ENCODE data around the gene HMX1. TPM values are rescaled to one million over a fixed set of nuclear protein-coding genes. Genes with fewer than 3 reads are reported as not detected.

HMX1 gene
- total and polyA plus RNA-seq, 4 donors, result not detected

DNA sequence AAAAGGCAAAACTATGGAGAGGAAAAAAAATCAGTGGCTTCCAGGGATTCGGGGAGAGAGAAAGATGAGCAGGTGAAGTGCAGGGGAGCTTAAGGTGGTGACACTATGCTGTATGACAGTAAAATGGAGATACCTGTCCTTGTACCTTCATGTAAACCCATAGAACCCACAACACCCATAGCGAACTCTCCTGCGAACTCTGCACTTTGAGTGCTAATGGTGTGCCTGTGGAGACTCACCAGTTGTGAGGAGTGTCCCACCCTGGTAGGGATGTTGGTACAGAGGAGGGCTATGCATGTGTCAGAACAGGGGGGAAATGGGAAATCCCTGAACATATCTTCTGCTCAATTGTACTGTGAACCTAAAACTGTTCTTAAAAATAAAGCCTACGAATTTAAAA lies 42.8 kb downstream of the HMX1 start:
- intact Hi-C loops (cut with DNase I), result no loop called here

GRCh38 chr4:8821151-8821950 lies 50.3 kb downstream of the HMX1 start:
- H3K27me3 ChIP-seq (ENCODE audit: control insufficient read depth in 1 of 2, insufficient read depth in 2 of 2, low read length in 1 of 2), result no peaks in the 10 kb centered on the region
- 73 to 77% methylated on average over 21 of the region's 21 CpGs for WGBS, 2 donors
- no peaks in the 10 kb centered on the region for H3K4me1 ChIP-seq (ENCODE audit: control insufficient read depth in 1 of 2, insufficient read depth in 2 of 2, low read length in 2 of 2)
- no peak overlapping the region for H3K27ac ChIP-seq (ENCODE audit: low read depth in 1 of 2, low read length in 2 of 2)
- intact Hi-C loops (cut with DNase I), result no loop called here
- no peak overlapping the region for H3K4me3 ChIP-seq (ENCODE audit: low read length in 2 of 2)
- no peaks in the 10 kb centered on the region for H3K9me3 ChIP-seq (ENCODE audit: control insufficient read depth, low read length)
- DNase-seq (peak in 1 of 2 donors; percentile 59), ATAC-seq (ENCODE audit: low FRiP score) (no peak)
- H3K36me3 ChIP-seq (ENCODE audit: control insufficient read depth in 1 of 2, insufficient read depth in 2 of 2, low read length in 1 of 2), result no peaks in the 10 kb centered on the region

More for the DNA sequence above, 42.8 kb downstream of the HMX1 start:
- H3K4me3 ChIP-seq (ENCODE audit: low read length in 2 of 2), result no peak overlapping the region
- ATAC-seq (ENCODE audit: low FRiP score), result no peak
- 67 to 74% methylated on average over 4 of the region's 4 CpGs for WGBS, 2 donors
- no peaks in the 10 kb centered on the region for H3K4me1 ChIP-seq (ENCODE audit: control insufficient read depth in 1 of 2, insufficient read depth in 2 of 2, low read length in 2 of 2)
- H3K27me3 ChIP-seq (ENCODE audit: control insufficient read depth in 1 of 2, insufficient read depth in 2 of 2, low read length in 1 of 2), result no peaks in the 10 kb centered on the region
- peaks cover 2% of the 10 kb centered on the region for H3K9me3 ChIP-seq (ENCODE audit: control insufficient read depth, low read length)
- DNase-seq, result peak in 1 of 2 donors; percentile 28
- no peaks in the 10 kb centered on the region for H3K36me3 ChIP-seq (ENCODE audit: control insufficient read depth in 1 of 2, insufficient read depth in 2 of 2, low read length in 1 of 2)
- H3K27ac ChIP-seq (ENCODE audit: low read depth in 1 of 2, low read length in 2 of 2), result no peak overlapping the region

GRCh38 chr4:8820178-8821102 lies 51.2 kb downstream of the HMX1 start:
- intact Hi-C loops (cut with DNase I), result no loop called here
- no peak overlapping the region for H3K4me3 ChIP-seq (ENCODE audit: low read length in 2 of 2)
- 72 to 74% methylated on average over 30 of the region's 30 CpGs for WGBS, 2 donors
- H3K4me1 ChIP-seq (ENCODE audit: control insufficient read depth in 1 of 2, insufficient read depth in 2 of 2, low read length in 2 of 2), result no peaks in the 10 kb centered on the region
- no peaks in the 10 kb centered on the region for H3K36me3 ChIP-seq (ENCODE audit: control insufficient read depth in 1 of 2, insufficient read depth in 2 of 2, low read length in 1 of 2)
- H3K27ac ChIP-seq (ENCODE audit: low read depth in 1 of 2, low read length in 2 of 2), result no peak overlapping the region
- peak in 1 of 2 donors; percentile 71 for DNase-seq
- H3K27me3 ChIP-seq (ENCODE audit: control insufficient read depth in 1 of 2, insufficient read depth in 2 of 2, low read length in 1 of 2), result no peaks in the 10 kb centered on the region
- H3K9me3 ChIP-seq (ENCODE audit: control insufficient read depth, low read length), result no peaks in the 10 kb centered on the region
- ATAC-seq (ENCODE audit: low FRiP score), result peak; percentile 44

GRCh38 chr4:8819473-8820177 lies 52.0 kb downstream of the HMX1 start:
- Histone ChIP-seq H3K27me3 (ENCODE audit: control insufficient read depth in 1 of 2, insufficient read depth in 2 of 2, low read length in 1 of 2) (no peaks in the 10 kb centered on the region), H3K4me1 (ENCODE audit: control insufficient read depth in 1 of 2, insufficient read depth in 2 of 2, low read length in 2 of 2) (no peaks in the 10 kb centered on the region), H3K4me3 (ENCODE audit: low read length in 2 of 2) (no peak overlapping the region), H3K36me3 (ENCODE audit: control insufficient read depth in 1 of 2, insufficient read depth in 2 of 2, low read length in 1 of 2) (no peaks in the 10 kb centered on the region), H3K27ac (ENCODE audit: low read depth in 1 of 2, low read length in 2 of 2) (no peak overlapping the region), H3K9me3 (ENCODE audit: control insufficient read depth, low read length) (no peaks in the 10 kb centered on the region)
- intact Hi-C loops (cut with DNase I), result no loop called here
- WGBS, 2 donors, result 57 to 64% methylated on average over 19 of the region's 19 CpGs
- no peak for ATAC-seq (ENCODE audit: low FRiP score)
- peak in 1 of 2 donors; percentile 62 for DNase-seq

DNA sequence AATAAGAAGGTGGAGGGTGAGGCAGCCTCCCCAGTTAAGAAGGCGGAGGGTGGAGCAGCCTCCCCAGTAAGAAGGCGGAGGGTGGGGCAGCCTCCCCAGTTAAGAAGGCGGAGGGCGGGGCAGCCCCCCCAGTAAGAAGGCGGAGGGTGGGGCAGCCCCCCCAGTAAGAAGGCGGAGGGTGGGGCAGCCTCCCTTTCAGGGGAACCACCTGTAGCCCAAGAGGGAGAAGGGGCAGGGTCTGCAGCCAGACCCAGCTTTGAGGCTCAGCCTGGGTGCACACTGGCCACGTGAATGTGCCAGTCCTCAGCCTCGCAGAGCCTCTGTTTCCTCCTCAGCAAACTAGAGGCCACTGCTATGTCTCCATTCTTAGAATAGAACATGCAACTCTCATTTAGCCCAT lies 52.6 kb downstream of the HMX1 start:
- H3K27ac ChIP-seq (ENCODE audit: low read depth in 1 of 2, low read length in 2 of 2), result no peak overlapping the region
- ATAC-seq (ENCODE audit: low FRiP score), result no peak
- peak in 1 of 2 donors; percentile 32 for DNase-seq
- intact Hi-C loops (cut with DNase I), result no loop called here
- no peaks in the 10 kb centered on the region for H3K4me1 ChIP-seq (ENCODE audit: control insufficient read depth in 1 of 2, insufficient read depth in 2 of 2, low read length in 2 of 2)
- 57 to 77% methylated on average over 3 to 8 of the region's 8 CpGs for WGBS, 2 donors
- H3K4me3 ChIP-seq (ENCODE audit: low read length in 2 of 2), result no peak overlapping the region
- no peaks in the 10 kb centered on the region for H3K27me3 ChIP-seq (ENCODE audit: control insufficient read depth in 1 of 2, insufficient read depth in 2 of 2, low read length in 1 of 2)
- H3K9me3 ChIP-seq (ENCODE audit: control insufficient read depth, low read length), result no peaks in the 10 kb centered on the region
- H3K36me3 ChIP-seq (ENCODE audit: control insufficient read depth in 1 of 2, insufficient read depth in 2 of 2, low read length in 1 of 2), result no peaks in the 10 kb centered on the region

DNA sequence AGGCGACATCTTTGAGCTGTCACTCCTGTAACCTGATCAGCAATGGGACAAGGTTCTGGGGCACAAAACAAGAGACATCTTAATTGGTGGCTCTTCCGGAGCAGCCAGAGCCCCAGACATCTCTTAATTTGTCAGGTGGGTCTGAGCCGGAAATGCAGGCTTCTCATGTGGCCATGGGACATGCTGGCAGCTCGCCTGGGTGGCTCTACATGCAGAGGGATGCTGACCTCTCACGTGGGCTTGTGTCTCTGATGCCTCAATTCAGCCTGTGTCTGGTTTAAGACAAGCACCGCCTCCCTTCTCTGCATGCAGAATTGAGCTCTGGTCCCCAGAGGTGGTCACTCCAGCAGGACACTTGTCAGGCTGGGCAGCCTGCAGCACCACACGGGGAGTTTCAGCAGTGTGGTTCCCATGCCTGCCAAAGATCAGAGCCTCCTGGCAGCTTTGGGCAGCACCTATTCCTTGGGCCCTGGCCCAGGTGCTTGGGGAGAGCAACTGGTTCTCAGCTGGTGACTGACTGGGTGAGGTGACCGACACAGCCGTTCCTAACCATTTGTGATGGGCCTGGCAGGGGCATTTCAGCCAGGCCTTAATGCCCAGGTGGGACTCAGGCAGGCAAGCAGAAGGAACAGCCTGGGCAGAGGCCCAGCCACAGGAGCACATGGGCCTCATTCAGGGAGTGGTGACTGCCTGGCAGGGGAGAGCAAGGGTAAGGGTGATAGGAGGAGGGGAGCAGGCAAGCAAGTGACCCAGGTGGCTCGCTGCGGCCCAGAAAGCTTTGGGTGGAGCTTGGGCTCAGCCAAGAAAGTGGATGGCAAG lies 53.4 kb downstream of the HMX1 start:
- Histone ChIP-seq H3K27ac (ENCODE audit: low read depth in 1 of 2, low read length in 2 of 2) (no peak overlapping the region), H3K4me3 (ENCODE audit: low read length in 2 of 2) (no peak overlapping the region), H3K36me3 (ENCODE audit: control insufficient read depth in 1 of 2, insufficient read depth in 2 of 2, low read length in 1 of 2) (no peaks in the 10 kb centered on the region), H3K4me1 (ENCODE audit: control insufficient read depth in 1 of 2, insufficient read depth in 2 of 2, low read length in 2 of 2) (no peaks in the 10 kb centered on the region), H3K27me3 (ENCODE audit: control insufficient read depth in 1 of 2, insufficient read depth in 2 of 2, low read length in 1 of 2) (no peaks in the 10 kb centered on the region), H3K9me3 (ENCODE audit: control insufficient read depth, low read length) (no peaks in the 10 kb centered on the region)
- WGBS, 2 donors, result 58 to 60% methylated on average over 11 of the region's 11 CpGs
- DNase-seq (peak in 1 of 2 donors; percentile 63), ATAC-seq (ENCODE audit: low FRiP score) (no peak)
- intact Hi-C loops (cut with DNase I), result no loop called here

DNA sequence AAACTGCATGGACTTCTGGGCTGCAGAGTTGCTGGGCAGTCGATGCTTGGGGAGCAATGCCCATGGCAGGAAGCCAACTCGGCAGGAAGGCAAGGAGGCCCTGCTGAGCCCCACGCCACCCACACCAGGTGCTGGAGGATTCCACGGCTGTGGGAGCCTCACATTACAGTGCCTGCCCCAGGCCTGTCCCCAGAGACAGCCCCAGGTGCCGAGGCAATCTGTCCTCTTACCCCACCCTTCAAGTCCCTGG lies 53.9 kb downstream of the HMX1 start:
- 27 to 31% methylated on average over 5 of the region's 5 CpGs for WGBS, 2 donors
- no peaks in the 10 kb centered on the region for H3K9me3 ChIP-seq (ENCODE audit: control insufficient read depth, low read length)
- H3K27ac ChIP-seq (ENCODE audit: low read depth in 1 of 2, low read length in 2 of 2), result no peak overlapping the region
- no peaks in the 10 kb centered on the region for H3K36me3 ChIP-seq (ENCODE audit: control insufficient read depth in 1 of 2, insufficient read depth in 2 of 2, low read length in 1 of 2)
- no peaks in the 10 kb centered on the region for H3K27me3 ChIP-seq (ENCODE audit: control insufficient read depth in 1 of 2, insufficient read depth in 2 of 2, low read length in 1 of 2)
- H3K4me1 ChIP-seq (ENCODE audit: control insufficient read depth in 1 of 2, insufficient read depth in 2 of 2, low read length in 2 of 2), result no peaks in the 10 kb centered on the region
- no peak overlapping the region for H3K4me3 ChIP-seq (ENCODE audit: low read length in 2 of 2)
- ATAC-seq (ENCODE audit: low FRiP score) (no peak), DNase-seq (no peak)
- intact Hi-C loops (cut with DNase I), result no loop called here

Measured in aorta (tissue), 5 donors.